ENCODE data around the gene UGP2. TPM values are rescaled to one million over a fixed set of nuclear protein-coding genes. Genes with fewer than 3 reads are reported as not detected.

The UGP2 gene
- total and polyA plus RNA-seq, 2 donors (not counting 3 experiments of a cell fraction or from before 2014, with no cell fraction given), result 14.2 to 57.7 TPM

DNA sequence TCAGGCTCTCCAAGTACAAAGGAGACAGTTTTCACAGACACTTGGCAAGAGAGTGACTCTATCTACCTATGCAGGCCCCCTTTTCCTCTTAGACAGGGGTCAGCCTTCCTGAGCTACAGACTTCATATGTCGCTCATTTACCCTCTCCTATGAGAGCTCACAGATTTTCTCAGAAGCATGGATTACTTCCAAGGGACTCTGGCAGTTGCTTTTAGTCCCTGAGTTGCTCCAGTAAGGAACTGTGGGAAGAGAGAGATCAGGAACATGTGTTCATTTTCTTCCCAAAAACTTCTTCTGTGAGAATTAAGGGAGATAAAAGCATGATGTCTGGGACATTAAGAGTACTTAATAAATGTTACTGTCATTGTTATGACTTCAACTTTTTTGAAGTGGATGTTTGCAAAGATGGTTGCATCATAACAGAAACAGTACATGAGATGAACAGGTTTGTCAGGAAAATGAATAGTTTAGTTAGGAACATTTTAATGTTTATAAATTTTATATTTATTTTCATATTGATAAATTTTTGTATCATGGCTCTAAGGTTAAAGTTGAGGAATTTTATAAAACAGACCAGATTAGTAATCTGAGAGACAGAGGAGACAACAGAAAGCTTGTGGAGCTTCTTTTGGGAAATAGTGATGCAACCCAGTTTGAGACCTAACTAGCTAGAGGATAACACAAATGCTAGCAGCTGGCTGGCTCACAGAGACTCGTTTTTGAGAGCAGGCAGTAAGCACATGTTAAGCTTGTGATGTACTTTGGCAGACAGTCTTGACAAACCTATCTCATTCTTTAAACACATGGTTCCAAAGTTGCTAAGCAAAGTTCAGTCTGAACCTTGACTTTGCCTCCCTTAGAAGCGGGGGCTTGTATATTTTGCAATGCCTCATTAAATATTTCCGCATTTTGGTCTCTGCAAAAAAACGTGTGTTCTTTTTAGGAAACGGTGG, 21.7 kb upstream of the UGP2 start:
- dilution Hi-C loops (cut with MboI; ENCODE audit: extremely low pct_ligation_motif_present, low sequenced_read_pairs), result no loop called here
- H3K4me3 ChIP-seq (replicated peaks in 1 of 3; ENCODE audit: insufficient read depth in 1 of 3, low read depth in 1 of 3, low read length in 3 of 3), result no peak overlapping the region
- H3K27me3 ChIP-seq (ENCODE audit: control insufficient read depth in 2 of 2, insufficient read depth in 2 of 2, low read length in 2 of 2), result no peaks in the 10 kb centered on the region
- ChIA-PET CTCF (interaction anchor here (0.6 to 2.3 kb wide), 5 partner anchors 8 to 54 kb away, joined by 3 to 6 read pairs (median 4); no protein-coding TSS in a partner anchor), POLR2A (no interaction called here)
- intact Hi-C loops (cut with micrococcal nuclease), result no loop called here
- no peak overlapping the region for H3K27ac ChIP-seq (ENCODE audit: insufficient read depth, low read depth, low read length)
- BruUV-seq (replicated peaks), result no TSS peak
- no peaks in the 10 kb centered on the region for H3K9me1 ChIP-seq (replicated peaks; ENCODE audit: control insufficient read depth, extremely low read depth, insufficient read depth, low read length)
- H3K9ac ChIP-seq (replicated peaks; ENCODE audit: extremely low read depth, insufficient read depth, low read length), result no peak overlapping the region
- H3K9me3 ChIP-seq (replicated peaks; ENCODE audit: control insufficient read depth, insufficient read depth, low read length), result no peaks in the 10 kb centered on the region
- no peak for TF ChIP-seq EZH2 (IDR thresholded peaks at IDR 0.05; ENCODE audit: borderline replicate concordance, low read depth, low read length, severe bottlenecking)
- TF ChIP-seq MYC (IDR thresholded peaks at IDR 0.05; ENCODE audit: low read depth, low read length), result no peak
- no peak for TF ChIP-seq FOS (IDR thresholded peaks at IDR 0.05; ENCODE audit: borderline replicate concordance, insufficient read depth, low read length)
- TF ChIP-seq POLR2A (IDR thresholded peaks at IDR 0.05; ENCODE audit: low read depth, low read length), result no peak
- TF ChIP-seq POLR2AphosphoS5 (IDR thresholded peaks at IDR 0.05; ENCODE audit: insufficient read depth, low read depth, low read length), result no peak
- TF ChIP-seq, protein P1, sequence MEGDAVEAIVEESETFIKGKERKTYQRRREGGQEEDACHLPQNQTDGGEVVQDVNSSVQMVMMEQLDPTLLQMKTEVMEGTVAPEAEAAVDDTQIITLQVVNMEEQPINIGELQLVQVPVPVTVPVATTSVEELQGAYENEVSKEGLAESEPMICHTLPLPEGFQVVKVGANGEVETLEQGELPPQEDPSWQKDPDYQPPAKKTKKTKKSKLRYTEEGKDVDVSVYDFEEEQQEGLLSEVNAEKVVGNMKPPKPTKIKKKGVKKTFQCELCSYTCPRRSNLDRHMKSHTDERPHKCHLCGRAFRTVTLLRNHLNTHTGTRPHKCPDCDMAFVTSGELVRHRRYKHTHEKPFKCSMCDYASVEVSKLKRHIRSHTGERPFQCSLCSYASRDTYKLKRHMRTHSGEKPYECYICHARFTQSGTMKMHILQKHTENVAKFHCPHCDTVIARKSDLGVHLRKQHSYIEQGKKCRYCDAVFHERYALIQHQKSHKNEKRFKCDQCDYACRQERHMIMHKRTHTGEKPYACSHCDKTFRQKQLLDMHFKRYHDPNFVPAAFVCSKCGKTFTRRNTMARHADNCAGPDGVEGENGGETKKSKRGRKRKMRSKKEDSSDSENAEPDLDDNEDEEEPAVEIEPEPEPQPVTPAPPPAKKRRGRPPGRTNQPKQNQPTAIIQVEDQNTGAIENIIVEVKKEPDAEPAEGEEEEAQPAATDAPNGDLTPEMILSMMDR (IDR thresholded peaks at IDR 0.05; ENCODE audit: extremely low read depth in 1 of 2, insufficient read depth in 1 of 2, low read depth in 1 of 2, low read length in 2 of 2), result no peak
- TF ChIP-seq GATA2 (IDR thresholded peaks at IDR 0.05; ENCODE audit: insufficient read depth, insufficient read length, low read depth, low read length), result no peak
- no peak for TF ChIP-seq JUN (IDR thresholded peaks at IDR 0.05; ENCODE audit: borderline replicate concordance, insufficient read depth, insufficient read length, low read depth)
- TF ChIP-seq, protein P2, sequence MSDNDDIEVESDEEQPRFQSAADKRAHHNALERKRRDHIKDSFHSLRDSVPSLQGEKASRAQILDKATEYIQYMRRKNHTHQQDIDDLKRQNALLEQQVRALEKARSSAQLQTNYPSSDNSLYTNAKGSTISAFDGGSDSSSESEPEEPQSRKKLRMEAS (IDR thresholded peaks at IDR 0.05; ENCODE audit: insufficient read depth, insufficient read length), result no peak
- no peaks in the 10 kb centered on the region for H4K20me1 ChIP-seq (replicated peaks; ENCODE audit: control insufficient read depth, extremely low read depth, insufficient read depth, low read length)
- no peaks in the 10 kb centered on the region for H3K79me2 ChIP-seq (ENCODE audit: control insufficient read depth, insufficient read depth, low read length)
- no peak overlapping the region for H3K4me2 ChIP-seq (ENCODE audit: insufficient read depth, low read length)
- DNase-seq (ENCODE audit: low read depth, low spot score) (no peak), FAIRE-seq (no peak)
- H2AFZ ChIP-seq (ENCODE audit: low read depth, low read length), result no peak overlapping the region
- H3K36me3 ChIP-seq (ENCODE audit: control insufficient read depth in 2 of 2, extremely low read depth in 1 of 2, insufficient read depth in 2 of 2, low read length in 2 of 2), result no peaks in the 10 kb centered on the region
- H3K4me1 ChIP-seq (ENCODE audit: control insufficient read depth, extremely low read depth, insufficient read depth, low read length), result no peaks in the 10 kb centered on the region
